GM12873 (cell line): ENCODE results near the gene PLD4.

Source experiments
- CTCF ChIP-seq: IDR thresholded peaks from 2 replicates; pipeline ENCODE4 v1.5.1; 2012; ENCODE audit warnings: low read depth, mild to moderate bottlenecking, moderate library complexity, low read length, control low read depth; ENCODE audit not compliant: insufficient read depth; ENCODE audit errors: missing control alignments

The PLD4 gene

GRCh38 chr14:104917993-104918392 lies 6.7 kb upstream of the PLD4 start:
- TF ChIP-seq CTCF, result no peak

DNA sequence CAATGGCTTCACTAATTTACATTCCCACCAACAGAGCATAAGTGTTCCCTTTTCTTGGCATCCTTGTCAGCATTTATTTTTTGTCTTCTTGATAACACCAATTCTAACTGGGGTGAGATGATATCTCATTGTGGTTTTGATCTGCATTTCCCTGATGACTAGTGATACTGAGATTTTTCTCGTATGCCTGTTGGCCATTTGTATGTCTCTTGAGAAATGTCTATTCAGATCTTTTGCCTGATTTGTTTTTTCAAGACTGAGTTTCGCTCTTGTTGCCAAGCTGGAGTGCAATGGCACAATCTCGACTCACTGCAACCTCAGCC lies 4.7 kb upstream of the PLD4 start:
- no peak for TF ChIP-seq CTCF

- no peak for TF ChIP-seq CTCF
Measured at GRCh38 chr14:104923640-104924420, 849 bp upstream of the PLD4 start.

GRCh38 chr14:104925214-104925854 lies 655 bp downstream of the PLD4 start:
- no peak for TF ChIP-seq CTCF

DNA sequence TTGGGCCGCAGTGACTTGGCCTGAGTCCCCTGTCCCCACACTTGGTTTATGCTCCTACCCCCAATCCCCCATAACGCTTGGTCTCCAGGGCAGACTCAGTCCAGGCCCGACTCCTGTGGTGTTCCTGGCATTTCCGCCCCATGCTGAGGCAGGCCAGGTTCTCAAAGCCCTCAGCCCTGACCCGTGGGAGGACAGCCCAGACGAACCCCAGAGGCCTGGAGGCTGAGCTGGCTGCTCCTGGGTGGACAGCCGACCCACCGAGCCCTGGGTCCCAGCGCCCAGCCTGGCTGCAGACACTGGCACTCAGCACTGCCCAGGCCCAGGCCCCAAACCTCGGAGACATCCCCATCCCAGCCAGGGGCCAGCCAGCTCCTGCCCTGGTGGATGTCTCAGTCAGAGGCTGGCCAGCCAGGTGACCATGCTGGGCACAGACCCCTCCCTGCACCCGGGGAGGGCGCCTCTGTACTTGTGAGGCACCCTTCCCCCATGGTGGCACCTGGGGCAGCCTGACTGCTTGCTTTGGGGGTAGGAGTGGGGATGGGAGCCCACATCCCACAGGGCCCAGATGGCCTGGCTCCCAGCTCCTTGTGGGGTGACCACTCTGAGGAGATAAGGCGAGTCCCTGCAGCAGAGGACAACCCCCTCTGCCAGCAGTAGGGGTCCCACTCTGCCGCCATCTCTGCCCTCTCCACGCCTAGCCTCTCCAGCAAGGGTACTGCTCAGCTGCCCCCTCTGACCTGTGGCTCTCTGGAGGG lies 1.4 kb downstream of the PLD4 start:
- TF ChIP-seq CTCF, result no peak

GRCh38 chr14:104926619-104927431 lies 2.1 kb downstream of the PLD4 start:
- peak; percentile 11 for TF ChIP-seq CTCF

DNA sequence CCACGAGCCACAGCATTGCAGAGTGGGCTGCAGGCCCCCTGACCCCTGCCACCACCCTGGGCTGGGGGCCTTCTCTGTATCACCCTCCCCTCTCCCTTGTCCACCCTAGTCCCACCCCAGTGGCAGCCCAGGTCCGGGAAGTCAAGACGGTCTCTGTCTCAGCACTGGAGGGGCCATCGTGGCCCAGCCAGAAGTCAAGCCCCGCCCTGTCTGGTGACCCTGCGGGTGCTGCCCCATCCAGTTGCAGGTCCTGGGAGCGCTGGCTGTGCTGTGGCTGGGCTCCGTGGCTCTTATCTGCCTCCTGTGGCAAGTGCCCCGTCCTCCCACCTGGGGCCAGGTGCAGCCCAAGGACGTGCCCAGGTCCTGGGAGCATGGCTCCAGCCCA lies 2.7 kb downstream of the PLD4 start:
- TF ChIP-seq CTCF, result no peak
